ENCODE data around the gene RFX3.

Gene RFX3

DNA sequence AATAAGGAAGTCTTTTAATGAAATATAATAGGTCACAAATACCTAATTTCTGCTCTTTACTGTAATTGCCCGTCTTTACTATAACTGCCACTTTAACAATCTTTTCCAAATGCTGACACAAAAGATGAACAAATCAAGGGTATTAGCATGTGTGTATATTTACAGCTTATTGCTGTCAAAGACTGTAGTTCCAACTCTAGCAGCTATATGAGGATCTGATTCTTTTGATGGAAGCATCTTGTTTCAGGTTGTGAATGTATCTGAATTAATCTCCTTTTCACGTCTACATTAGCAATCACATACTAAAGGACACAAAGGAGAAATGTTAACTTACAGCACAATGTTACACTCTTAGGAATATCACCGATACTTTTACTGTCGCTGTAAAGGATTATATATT is 27.9 kb downstream of the RFX3 start:
- Histone ChIP-seq H3K4me1 (ENCODE audit: insufficient read depth, low read length) (no peaks in the 10 kb centered on the region), H3K9ac (ENCODE audit: low read depth, low read length) (no peak overlapping the region), H3K27ac (ENCODE audit: low read length) (no peak overlapping the region), H4K20me1 (ENCODE audit: insufficient read depth, low read length) (no peaks in the 10 kb centered on the region), H3K79me2 (ENCODE audit: insufficient read depth, low read length) (no peaks in the 10 kb centered on the region), H2AFZ (ENCODE audit: low read depth, low read length) (no peak overlapping the region), H3K27me3 (ENCODE audit: insufficient read depth, low read length, poor library complexity) (no peaks in the 10 kb centered on the region), H3K4me3 (ENCODE audit: low read depth in 1 of 2, low read length in 2 of 2) (no peak overlapping the region), H3K36me3 (ENCODE audit: insufficient read depth, low read length) (no peaks in the 10 kb centered on the region), H3K9me3 (ENCODE audit: insufficient read depth, low read length, severe bottlenecking) (no peaks in the 10 kb centered on the region), H3K4me2 (ENCODE audit: insufficient read depth, low read length) (no peak overlapping the region)
- ATAC-seq (ENCODE audit: insufficient read depth, low read depth) (no peak), DNase-seq (no peak)
- TF ChIP-seq EZH2 (IDR thresholded peaks at IDR 0.05; ENCODE audit: borderline replicate concordance, low read depth, low read length, severe bottlenecking) (no peak), CTCF (IDR thresholded peaks at IDR 0.05; ENCODE audit: borderline replicate concordance, extremely low read depth, low read length, poor library complexity, severe bottlenecking) (no peak)

DNA sequence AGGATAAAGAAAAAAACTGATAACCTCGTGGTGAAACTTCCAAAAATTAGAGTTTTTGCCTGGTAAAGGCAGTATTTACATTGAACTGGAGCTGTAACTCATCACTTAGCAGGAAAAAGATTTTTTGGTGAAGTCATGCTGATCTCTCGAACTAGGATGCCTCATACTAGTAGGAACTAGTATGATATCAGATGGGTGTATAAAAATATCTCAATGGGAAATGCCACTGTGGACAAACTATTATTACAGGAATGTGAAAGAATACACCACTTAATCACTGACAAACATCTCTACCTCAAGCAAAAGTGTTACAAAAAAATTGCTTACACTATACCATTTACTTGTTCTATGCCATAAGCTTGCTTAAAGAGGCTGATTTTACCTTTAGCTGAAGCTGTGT is 28.4 kb downstream of the RFX3 start:
- Histone ChIP-seq H4K20me1 (ENCODE audit: insufficient read depth, low read length) (no peaks in the 10 kb centered on the region), H3K79me2 (ENCODE audit: insufficient read depth, low read length) (0 out of 2 replicates have a peak, but pooled peaks cover 2% of the 10 kb centered on the region), H3K27me3 (ENCODE audit: insufficient read depth, low read length, poor library complexity) (no peaks in the 10 kb centered on the region), H3K4me3 (ENCODE audit: low read depth in 1 of 2, low read length in 2 of 2) (no peak overlapping the region), H3K4me2 (ENCODE audit: insufficient read depth, low read length) (no peak overlapping the region), H2AFZ (ENCODE audit: low read depth, low read length) (no peak overlapping the region), H3K36me3 (ENCODE audit: insufficient read depth, low read length) (no peaks in the 10 kb centered on the region), H3K9ac (ENCODE audit: low read depth, low read length) (no peak overlapping the region), H3K27ac (ENCODE audit: low read length) (no peak overlapping the region), H3K9me3 (ENCODE audit: insufficient read depth, low read length, severe bottlenecking) (no peaks in the 10 kb centered on the region), H3K4me1 (ENCODE audit: insufficient read depth, low read length) (no peaks in the 10 kb centered on the region)
- TF ChIP-seq EZH2 (IDR thresholded peaks at IDR 0.05; ENCODE audit: borderline replicate concordance, low read depth, low read length, severe bottlenecking) (no peak), CTCF (IDR thresholded peaks at IDR 0.05; ENCODE audit: borderline replicate concordance, extremely low read depth, low read length, poor library complexity, severe bottlenecking) (no peak)
- no peak for DNase-seq
- no peak for ATAC-seq (ENCODE audit: insufficient read depth, low read depth)

- ATAC-seq (ENCODE audit: insufficient read depth, low read depth) (no peak), DNase-seq (no peak)
- Histone ChIP-seq H3K4me3 (ENCODE audit: low read depth in 1 of 2, low read length in 2 of 2) (no peak overlapping the region), H2AFZ (ENCODE audit: low read depth, low read length) (no peak overlapping the region), H3K36me3 (ENCODE audit: insufficient read depth, low read length) (no peaks in the 10 kb centered on the region), H4K20me1 (ENCODE audit: insufficient read depth, low read length) (no peaks in the 10 kb centered on the region), H3K27me3 (ENCODE audit: insufficient read depth, low read length, poor library complexity) (no peaks in the 10 kb centered on the region), H3K27ac (ENCODE audit: low read length) (no peak overlapping the region), H3K4me1 (ENCODE audit: insufficient read depth, low read length) (no peaks in the 10 kb centered on the region), H3K79me2 (ENCODE audit: insufficient read depth, low read length) (0 out of 2 replicates have a peak, but pooled peaks cover 5% of the 10 kb centered on the region), H3K4me2 (ENCODE audit: insufficient read depth, low read length) (no peak overlapping the region), H3K9ac (ENCODE audit: low read depth, low read length) (no peak overlapping the region), H3K9me3 (ENCODE audit: insufficient read depth, low read length, severe bottlenecking) (no peaks in the 10 kb centered on the region)
- TF ChIP-seq EZH2 (IDR thresholded peaks at IDR 0.05; ENCODE audit: borderline replicate concordance, low read depth, low read length, severe bottlenecking) (no peak), CTCF (IDR thresholded peaks at IDR 0.05; ENCODE audit: borderline replicate concordance, extremely low read depth, low read length, poor library complexity, severe bottlenecking) (no peak)
Observed at GRCh38 chr9:3495855-3496254, 29.9 kb downstream of the RFX3 start.

- Histone ChIP-seq H4K20me1 (ENCODE audit: insufficient read depth, low read length) (no peaks in the 10 kb centered on the region), H3K4me1 (ENCODE audit: insufficient read depth, low read length) (no peaks in the 10 kb centered on the region), H3K79me2 (ENCODE audit: insufficient read depth, low read length) (0 out of 2 replicates have a peak, but pooled peaks cover 5% of the 10 kb centered on the region), H3K27ac (ENCODE audit: low read length) (no peak overlapping the region), H3K27me3 (ENCODE audit: insufficient read depth, low read length, poor library complexity) (no peaks in the 10 kb centered on the region), H3K9me3 (ENCODE audit: insufficient read depth, low read length, severe bottlenecking) (no peaks in the 10 kb centered on the region), H3K4me2 (ENCODE audit: insufficient read depth, low read length) (no peak overlapping the region), H3K9ac (ENCODE audit: low read depth, low read length) (no peak overlapping the region), H3K36me3 (ENCODE audit: insufficient read depth, low read length) (no peaks in the 10 kb centered on the region), H2AFZ (ENCODE audit: low read depth, low read length) (no peak overlapping the region), H3K4me3 (ENCODE audit: low read depth in 1 of 2, low read length in 2 of 2) (no peak overlapping the region)
- no peak for DNase-seq
- TF ChIP-seq EZH2 (IDR thresholded peaks at IDR 0.05; ENCODE audit: borderline replicate concordance, low read depth, low read length, severe bottlenecking) = no peak
- no peak for TF ChIP-seq CTCF (IDR thresholded peaks at IDR 0.05; ENCODE audit: borderline replicate concordance, extremely low read depth, low read length, poor library complexity, severe bottlenecking)
- ATAC-seq (ENCODE audit: insufficient read depth, low read depth) = no peak
Observed at GRCh38 chr9:3492214-3492613, 33.6 kb downstream of the RFX3 start.
